Measurements from ENCODE around the gene PCDHA9.
"Not testable (repeated sequence)": the region's sequence is repeated elsewhere in the genome, so short reads cannot be mapped to it uniquely, and the experiment has no call there.

PCDHA9 gene, protein sequence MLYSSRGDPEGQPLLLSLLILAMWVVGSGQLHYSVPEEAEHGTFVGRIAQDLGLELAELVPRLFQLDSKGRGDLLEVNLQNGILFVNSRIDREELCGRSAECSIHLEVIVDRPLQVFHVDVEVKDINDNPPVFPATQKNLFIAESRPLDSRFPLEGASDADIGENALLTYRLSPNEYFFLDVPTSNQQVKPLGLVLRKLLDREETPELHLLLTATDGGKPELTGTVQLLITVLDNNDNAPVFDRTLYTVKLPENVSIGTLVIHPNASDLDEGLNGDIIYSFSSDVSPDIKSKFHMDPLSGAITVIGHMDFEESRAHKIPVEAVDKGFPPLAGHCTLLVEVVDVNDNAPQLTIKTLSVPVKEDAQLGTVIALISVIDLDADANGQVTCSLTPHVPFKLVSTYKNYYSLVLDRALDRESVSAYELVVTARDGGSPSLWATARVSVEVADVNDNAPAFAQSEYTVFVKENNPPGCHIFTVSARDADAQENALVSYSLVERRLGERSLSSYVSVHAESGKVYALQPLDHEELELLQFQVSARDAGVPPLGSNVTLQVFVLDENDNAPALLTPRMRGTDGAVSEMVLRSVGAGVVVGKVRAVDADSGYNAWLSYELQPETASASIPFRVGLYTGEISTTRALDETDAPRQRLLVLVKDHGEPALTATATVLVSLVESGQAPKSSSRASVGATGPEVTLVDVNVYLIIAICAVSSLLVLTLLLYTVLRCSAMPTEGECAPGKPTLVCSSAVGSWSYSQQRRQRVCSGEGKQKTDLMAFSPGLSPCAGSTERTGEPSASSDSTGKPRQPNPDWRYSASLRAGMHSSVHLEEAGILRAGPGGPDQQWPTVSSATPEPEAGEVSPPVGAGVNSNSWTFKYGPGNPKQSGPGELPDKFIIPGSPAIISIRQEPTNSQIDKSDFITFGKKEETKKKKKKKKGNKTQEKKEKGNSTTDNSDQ

DNA sequence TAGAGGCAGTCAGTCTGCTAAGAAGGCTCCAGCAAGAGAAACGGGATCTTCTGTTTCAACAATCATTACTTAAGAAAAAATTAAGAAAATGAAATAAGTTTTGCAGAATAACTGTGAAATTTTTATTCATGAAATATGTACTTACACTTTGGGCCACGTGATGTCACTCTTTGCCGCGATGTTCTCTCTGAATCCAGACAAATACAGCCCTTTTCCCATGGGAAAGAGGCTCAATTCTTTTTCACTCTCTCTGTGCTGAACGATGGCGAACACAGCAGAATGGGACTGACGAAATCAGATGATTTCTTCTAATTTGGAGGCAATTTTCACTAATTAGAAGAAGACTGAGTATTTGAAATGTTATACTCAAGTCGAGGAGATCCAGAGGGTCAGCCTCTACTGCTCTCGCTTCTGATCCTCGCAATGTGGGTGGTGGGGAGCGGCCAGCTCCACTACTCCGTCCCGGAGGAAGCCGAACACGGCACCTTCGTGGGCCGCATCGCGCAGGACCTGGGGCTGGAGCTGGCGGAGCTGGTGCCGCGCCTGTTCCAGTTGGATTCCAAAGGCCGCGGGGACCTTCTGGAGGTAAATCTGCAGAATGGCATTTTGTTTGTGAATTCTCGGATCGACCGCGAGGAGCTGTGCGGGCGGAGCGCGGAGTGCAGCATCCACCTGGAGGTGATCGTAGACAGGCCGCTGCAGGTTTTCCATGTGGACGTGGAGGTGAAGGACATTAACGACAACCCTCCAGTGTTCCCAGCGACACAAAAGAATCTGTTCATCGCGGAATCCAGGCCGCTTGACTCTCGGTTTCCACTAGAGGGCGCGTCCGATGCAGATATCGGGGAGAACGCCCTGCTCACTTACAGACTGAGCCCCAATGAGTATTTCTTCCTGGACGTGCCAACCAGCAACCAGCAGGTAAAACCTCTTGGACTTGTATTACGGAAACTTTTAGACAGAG is at the start of gene PCDHA9:
Gene PCDHA9, plus strand, starts transcription at position 244 of the 964 bp plus-strand sequence. Its CDS starts 114 bp downstream, at position 358.
- DNase-seq: not testable (repeated sequence)

DNA sequence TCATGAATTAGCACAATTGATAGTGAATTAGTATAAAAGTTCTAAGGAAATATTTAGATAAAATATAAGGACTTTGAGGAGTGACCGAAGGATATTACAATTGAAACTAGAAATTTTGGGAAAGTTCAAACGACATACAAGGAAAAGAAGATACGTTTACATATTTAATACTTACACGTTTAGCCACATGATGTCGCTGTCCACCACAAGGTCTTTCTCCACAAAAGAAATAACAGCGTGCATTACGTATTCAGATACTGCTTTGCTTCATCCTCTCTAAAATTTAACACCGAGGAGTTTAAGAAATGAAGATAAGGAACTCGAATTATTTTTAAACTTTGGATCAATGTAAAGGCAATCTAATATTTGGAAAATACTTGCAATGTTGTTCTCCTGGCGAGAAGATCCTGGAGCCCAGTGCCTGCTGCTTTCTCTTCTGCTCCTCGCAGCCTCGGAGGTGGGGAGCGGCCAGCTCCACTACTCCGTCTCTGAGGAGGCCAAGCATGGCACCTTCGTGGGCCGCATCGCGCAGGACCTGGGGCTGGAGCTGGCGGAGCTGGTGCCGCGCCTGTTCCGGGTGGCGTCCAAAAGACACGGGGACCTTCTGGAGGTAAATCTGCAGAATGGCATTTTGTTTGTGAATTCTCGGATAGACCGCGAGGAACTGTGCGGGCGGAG is 47.2 kb upstream of the PCDHA9 start, which contains the start of gene PCDHA3:
Gene PCDHA3, plus strand, starts transcription at position 242 of the 678 bp plus-strand sequence.
- DNase-seq: no peak

DNA sequence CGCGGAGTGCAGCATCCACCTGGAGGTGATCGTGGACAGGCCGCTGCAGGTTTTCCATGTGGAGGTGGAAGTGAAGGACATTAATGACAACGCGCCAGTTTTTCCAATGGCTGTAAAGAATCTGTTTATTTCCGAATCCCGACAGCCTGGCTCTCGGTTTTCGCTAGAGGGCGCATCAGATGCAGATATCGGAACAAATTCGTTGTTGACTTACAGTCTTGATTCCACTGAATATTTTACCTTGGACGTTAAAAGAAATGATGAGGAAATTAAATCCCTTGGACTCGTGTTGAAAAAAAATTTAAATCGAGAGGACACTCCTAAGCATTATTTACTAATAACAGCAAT is 46.7 kb upstream of the PCDHA9 start:
- no peak for DNase-seq

DNA sequence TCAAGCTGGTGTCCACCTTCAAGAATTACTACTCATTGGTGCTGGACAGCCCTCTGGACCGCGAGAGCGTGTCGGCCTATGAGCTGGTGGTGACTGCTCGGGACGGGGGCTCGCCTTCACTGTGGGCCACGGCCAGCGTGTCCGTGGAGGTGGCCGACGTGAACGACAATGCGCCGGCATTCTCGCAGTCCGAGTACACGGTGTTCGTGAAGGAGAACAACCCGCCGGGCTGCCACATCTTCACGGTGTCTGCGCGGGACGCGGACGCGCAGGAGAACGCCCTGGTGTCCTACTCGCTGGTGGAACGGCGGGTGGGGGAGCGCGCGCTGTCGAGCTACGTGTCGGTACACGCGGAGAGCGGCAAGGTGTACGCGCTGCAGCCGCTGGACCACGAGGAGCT is 45.8 kb upstream of the PCDHA9 start:
- not testable (repeated sequence) for DNase-seq

DNA sequence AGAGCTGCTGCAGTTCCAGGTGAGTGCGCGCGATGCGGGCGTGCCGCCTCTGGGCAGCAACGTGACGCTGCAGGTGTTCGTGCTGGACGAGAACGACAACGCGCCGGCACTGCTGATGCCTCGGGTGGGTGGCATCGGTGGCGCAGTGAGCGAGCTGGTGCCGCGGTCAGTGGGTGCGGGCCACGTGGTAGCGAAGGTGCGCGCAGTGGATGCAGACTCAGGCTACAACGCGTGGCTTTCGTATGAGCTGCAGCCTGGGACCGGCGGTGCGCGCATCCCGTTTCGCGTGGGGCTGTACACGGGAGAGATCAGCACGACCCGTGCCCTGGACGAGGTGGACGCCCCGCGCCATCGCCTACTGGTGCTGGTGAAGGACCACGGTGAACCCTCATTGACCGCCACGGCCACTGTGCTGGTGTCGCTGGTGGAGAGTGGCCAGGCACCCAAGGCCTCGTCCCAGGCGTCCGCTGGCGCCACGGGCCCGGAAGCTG is 45.4 kb upstream of the PCDHA9 start:
- no peak for DNase-seq

DNA sequence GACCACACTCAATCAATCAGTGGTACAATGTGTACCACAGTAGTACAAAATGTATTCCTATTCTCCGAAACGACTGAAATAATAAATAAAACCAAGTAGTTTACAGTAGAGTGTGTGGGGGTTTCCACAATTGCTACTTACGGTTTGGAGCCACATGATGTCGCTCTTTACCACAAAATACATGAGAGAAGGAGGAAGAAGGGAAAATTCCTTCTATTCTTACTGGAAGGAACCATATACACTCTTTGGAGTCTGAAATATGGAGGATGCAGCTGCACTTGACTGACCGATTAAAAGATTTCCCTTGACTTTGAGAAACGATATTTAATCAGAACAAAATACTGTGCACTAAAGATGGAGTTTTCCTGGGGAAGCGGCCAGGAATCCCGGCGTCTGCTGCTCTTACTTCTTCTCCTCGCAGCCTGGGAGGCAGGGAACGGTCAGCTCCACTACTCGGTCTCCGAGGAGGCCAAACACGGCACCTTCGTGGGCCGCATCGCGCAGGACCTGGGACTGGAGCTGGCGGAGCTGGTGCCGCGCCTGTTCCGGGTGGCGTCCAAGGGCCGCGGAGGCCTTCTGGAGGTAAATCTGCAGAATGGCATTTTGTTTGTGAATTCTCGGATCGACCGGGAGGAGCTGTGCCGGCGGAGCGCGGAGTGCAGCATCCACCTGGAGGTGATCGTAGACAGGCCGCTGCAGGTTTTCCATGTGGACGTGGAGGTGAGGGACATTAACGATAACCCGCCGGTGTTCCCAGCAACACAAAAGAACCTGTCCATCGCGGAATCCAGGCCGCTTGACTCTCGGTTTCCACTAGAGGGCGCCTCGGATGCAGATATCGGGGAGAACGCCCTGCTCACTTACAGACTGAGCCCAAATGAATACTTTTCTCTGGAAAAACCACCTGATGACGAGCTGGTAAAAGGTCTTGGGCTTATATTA is 41.1 kb upstream of the PCDHA9 start, which contains the start of gene PCDHA4:
Gene PCDHA4, plus strand, starts transcription at position 235 of the 942 bp plus-strand sequence.
- DNase-seq: no peak

DNA sequence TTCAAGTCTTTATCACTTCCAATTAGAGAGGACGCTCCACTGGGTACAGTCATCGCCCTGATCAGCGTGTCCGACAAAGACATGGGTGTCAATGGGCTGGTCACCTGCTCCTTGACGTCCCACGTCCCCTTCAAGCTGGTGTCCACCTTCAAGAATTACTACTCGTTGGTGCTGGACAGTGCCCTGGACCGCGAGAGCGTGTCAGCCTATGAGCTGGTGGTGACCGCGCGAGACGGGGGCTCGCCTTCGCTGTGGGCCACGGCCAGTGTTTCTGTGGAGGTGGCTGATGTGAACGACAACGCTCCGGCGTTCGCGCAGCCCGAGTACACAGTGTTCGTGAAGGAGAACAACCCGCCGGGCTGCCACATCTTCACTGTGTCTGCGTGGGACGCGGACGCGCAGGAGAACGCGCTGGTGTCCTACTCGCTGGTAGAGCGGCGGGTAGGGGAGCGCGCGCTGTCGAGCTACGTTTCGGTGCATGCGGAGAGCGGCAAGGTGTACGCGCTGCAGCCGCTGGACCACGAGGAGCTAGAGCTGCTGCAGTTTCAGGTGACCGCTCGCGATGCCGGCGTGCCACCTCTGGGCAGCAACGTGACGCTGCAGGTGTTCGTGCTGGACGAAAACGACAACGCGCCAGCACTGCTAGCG is 39.8 kb upstream of the PCDHA9 start:
- not testable (repeated sequence) for DNase-seq

DNA sequence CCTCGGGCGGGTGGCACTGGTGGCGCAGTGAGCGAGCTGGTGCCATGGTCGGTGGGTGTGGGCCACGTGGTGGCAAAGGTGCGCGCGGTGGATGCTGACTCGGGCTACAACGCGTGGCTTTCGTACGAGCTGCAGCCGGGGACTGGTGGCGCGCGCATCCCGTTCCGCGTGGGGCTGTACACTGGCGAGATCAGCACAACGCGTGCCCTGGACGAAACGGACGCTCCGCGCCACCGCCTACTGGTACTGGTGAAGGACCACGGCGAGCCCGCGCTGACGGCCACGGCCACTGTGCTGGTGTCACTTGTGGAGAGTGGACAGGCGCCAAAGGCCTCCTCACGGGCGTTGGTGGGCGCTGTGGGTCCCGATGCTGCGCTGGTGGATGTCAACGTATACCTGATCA is 39.3 kb upstream of the PCDHA9 start:
- no peak for DNase-seq

DNA sequence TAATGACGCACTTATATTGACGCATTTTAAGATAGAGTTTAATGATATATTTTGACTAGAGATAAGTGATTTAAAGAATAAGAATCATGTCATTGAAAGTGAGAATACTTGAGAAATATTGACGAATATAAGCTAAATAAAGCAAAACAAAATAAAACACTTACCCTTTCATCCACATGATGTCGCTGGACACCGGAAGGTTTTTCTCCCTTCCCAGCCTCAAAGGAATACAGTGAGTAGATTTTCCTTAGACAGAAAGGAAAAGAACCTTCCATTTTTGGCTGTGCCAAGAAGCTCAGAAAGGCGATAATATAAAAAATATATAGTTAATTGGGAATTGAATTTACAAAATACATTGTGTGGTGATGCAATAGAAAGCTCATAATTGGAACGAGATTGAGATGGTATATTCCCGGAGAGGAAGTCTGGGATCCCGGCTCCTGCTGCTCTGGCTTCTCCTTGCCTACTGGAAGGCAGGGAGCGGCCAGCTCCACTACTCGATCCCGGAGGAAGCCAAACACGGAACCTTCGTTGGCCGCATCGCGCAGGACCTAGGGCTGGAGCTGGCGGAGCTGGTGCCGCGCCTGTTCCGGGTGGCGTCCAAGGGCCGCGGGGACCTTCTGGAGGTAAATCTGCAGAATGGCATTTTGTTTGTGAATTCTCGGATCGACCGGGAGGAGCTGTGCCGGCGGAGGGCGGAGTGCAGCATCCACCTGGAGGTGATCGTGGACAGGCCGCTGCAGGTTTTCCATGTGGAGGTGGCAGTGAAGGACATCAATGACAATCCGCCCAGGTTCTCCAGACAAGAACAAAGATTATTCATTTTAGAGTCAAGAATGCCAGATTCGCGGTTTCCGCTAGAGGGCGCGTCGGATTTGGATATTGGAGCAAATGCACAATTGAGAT is 26.6 kb upstream of the PCDHA9 start, which contains the start of gene PCDHA5:
Gene PCDHA5, plus strand, starts transcription at position 239 of the 906 bp plus-strand sequence.
- no peak for DNase-seq

DNA sequence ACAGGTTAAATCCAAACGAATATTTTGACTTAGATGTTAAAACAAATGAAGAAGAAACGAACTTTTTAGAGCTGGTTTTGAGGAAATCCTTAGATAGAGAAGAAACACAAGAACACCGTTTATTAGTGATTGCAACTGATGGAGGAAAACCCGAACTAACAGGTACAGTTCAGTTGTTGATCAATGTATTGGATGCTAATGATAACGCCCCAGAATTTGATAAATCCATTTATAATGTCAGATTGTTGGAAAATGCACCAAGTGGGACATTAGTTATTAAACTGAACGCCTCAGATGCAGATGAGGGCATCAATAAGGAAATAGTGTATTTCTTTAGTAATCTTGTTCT is 25.9 kb upstream of the PCDHA9 start:
- DNase-seq: no peak

DNA sequence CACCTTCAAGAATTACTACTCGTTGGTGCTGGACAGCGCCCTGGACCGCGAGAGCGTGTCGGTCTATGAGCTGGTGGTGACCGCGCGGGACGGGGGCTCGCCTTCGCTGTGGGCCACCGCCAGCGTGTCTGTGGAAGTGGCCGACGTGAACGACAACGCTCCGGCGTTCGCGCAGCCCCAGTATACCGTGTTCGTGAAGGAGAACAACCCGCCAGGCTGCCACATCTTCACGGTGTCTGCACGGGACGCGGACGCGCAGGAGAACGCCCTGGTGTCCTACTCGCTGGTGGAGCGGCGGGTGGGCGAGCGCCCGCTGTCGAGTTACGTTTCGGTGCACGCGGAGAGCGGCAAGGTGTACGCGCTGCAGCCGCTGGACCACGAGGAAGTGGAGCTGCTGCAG is 25.2 kb upstream of the PCDHA9 start:
- not testable (repeated sequence) for DNase-seq

DNA sequence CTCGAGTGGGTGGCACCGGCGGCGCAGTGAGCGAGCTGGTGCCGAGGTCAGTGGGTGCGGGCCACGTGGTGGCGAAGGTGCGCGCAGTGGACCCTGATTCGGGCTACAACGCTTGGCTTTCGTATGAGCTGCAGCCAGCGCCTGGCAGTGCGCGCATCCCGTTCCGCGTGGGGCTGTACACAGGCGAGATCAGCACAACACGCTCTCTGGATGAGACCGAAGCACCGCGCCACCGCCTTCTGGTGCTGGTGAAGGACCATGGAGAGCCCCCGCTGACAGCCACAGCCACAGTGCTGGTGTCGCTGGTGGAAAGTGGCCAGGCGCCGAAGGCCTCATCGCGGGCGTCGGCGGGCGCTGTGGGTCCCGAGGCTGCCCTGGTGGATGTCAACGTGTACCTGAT is 24.7 kb upstream of the PCDHA9 start:
- no peak for DNase-seq

DNA sequence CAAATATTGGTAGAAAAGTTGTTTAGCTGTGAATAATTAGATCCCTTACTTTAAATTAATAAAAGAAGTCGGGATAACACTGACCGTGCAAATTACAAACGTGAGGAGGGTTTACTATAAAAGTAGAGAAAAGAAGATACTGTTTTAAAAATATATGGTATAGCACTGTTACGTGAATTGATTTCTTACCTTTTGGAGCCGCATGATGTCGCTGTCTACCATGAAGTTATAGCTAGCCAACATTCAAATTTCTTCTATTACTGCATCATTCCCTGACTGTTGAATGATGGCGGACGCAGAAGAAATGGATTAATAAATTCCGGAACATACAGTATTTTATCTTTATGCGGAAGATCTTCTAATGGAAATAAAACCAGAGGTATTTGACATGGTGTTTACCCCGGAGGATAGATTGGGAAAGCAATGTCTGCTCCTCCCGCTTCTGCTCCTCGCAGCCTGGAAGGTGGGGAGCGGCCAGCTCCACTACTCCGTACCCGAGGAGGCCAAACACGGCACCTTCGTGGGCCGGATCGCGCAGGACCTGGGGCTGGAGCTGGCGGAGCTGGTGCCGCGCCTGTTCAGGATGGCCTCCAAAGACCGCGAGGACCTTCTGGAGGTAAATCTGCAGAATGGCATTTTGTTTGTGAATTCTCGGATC is 20.3 kb upstream of the PCDHA9 start, which contains the start of gene PCDHA6:
Gene PCDHA6, plus strand, starts transcription at position 257 of the 658 bp plus-strand sequence. Its CDS starts 132 bp downstream, at position 389.
- DNase-seq: no peak

DNA sequence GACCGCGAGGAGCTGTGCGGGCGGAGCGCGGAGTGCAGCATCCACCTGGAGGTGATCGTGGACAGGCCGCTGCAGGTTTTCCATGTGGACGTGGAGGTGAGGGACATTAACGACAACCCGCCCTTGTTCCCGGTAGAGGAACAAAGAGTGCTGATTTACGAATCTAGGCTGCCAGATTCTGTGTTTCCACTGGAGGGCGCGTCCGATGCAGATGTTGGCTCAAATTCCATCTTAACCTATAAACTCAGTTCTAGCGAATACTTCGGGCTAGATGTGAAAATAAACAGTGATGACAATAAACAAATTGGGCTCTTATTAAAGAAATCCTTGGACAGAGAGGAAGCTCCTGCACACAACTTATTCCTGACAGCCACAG is 19.8 kb upstream of the PCDHA9 start:
- no peak for DNase-seq

DNA sequence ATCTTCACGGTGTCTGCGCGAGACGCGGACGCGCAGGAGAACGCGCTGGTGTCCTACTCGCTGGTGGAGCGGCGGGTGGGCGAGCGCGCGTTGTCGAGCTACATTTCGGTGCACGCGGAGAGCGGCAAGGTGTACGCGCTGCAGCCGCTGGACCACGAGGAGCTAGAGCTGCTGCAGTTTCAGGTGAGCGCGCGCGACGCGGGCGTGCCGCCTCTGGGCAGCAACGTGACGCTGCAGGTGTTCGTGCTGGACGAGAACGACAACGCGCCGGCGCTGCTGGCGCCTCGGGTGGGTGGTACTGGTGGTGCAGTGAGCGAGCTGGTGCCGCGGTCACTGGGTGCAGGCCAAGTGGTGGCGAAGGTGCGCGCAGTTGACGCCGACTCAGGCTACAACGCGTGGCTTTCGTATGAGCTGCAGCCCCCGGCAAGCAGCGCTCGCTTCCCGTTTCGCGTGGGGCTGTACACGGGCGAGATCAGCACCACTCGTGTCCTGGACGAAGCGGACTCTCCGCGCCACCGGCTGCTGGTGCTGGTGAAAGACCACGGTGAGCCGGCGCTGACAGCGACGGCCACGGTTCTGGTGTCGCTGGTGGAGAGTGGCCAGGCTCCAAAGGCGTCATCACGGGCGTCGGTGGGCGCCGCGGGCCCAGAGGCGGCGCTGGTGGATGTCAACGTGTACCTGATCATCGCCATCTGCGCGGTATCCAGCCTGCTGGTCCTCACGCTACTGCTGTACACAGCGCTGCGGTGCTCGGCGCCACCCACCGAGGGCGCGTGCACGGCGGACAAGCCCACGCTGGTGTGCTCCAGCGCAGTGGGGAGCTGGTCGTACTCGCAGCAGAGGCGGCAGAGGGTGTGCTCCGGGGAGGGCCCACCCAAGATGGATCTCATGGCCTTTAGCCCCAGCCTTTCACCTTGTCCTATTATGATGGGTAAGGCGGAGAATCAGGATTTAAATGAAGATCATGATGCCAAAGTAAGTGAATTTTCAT is 18.4 kb upstream of the PCDHA9 start:
- not testable (repeated sequence) for DNase-seq

DNA sequence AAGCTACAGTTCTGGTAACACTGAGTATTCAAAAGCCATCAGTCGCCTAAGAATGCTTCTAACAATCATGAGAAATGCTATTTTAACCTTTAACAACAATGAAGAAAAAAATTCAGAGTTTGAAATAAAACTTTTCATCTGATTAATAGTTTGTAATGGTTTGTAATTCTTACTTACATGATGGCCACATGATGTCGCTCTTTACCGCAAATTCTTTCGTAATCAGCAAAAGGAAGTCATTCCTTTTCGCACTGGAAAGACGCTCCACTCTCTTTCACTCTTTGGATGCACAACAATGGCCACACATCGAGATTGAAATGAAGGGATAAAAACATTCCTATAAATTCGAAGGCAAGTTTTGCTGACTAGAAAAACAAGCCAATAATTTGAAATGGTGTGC is 14.2 kb upstream of the PCDHA9 start, which contains the start of gene PCDHA7:
Gene PCDHA7, plus strand, starts transcription at position 277 of the 400 bp plus-strand sequence. Its CDS starts 115 bp downstream, at position 392.
- DNase-seq: no peak

Data from SIG-M5 (cell line).